ENCODE results near the gene ASPSCR1.

Gene ASPSCR1

GRCh38 chr17:82055023-82055964 lies 77.9 kb downstream of the ASPSCR1 start:
- no peak for DNase-seq

- DNase-seq = no peak
These were observed 78.7 kb downstream of the ASPSCR1 start for GRCh38 chr17:82055965-82056728.

DNA sequence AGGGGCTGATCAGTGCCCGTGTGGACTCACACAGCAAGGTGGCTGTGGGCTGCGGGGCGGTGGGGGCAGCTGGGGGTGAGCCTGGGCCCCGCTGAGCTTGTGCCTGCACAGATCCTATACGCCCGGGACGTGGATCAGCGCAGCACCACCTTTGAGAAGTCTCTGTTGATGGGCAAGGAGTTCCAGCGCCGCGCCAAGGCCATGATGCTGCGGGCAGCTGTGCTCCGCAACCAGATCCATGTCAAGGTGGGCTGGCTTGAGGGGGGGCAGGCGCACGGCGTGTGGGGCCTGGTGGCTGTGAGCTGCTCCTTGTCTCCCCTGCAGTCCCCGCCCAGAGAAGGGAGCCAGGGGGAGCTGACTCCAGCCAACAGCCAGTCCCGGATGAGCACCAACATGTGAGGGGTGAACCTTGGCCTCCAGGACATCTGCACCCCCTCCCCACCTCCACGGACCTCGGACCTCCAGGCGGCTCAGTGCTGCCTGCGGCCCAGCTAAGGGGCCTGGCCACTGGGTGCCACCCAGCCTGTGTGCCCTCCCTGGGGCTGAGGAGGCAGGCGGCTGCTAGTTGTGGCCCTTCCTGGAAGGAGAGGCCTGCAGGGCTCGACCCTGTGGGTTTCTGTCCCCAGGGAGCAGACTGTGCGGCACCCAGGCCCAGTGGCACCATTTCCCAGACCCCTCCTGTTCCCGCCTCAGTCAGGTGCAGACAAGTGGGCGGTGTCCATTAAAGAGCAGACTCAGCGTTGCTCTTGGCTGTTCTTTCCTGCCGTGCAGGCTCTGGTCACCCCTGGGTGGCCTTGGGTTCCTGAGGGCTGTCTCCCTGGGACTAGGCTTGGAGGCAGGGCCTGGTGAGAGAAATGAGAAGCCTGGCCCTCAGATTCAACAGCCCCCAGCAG lies 79.5 kb downstream of the ASPSCR1 start:
- DNase-seq = no peak

DNA sequence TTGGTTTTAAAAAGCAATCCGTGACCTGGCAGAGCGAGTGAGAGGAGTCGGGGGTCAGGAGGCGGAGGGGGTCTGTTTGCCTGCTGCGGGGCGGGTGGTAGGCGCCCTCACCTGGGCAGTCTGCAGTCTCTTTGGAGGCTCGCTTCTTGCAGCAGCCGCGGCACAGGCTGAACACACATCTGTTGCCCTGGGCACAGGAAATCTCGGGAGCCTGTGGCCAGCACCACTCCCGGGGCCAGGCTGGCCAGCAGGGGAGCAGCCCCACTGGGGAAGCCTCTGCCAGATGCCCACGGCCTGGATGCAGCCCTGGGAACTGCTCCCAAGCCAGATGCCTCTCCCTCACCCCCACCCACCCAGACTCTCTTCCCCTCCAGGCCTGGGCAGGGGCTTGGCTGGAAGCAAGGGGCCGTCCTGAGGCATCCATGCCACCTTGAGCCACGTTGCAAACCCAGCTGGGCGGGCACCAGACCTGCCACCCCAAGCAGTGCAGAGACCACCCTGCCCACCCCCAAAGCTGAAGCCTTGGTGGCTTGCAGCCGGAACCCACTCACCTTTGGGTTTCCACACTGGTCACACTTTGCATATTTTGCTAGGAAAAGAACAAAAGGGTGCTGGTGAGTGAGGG lies 80.9 kb downstream of the ASPSCR1 start:
- no peak for DNase-seq

GRCh38 chr17:82058855-82059249 lies 81.4 kb downstream of the ASPSCR1 start:
- no peak for DNase-seq

DNA sequence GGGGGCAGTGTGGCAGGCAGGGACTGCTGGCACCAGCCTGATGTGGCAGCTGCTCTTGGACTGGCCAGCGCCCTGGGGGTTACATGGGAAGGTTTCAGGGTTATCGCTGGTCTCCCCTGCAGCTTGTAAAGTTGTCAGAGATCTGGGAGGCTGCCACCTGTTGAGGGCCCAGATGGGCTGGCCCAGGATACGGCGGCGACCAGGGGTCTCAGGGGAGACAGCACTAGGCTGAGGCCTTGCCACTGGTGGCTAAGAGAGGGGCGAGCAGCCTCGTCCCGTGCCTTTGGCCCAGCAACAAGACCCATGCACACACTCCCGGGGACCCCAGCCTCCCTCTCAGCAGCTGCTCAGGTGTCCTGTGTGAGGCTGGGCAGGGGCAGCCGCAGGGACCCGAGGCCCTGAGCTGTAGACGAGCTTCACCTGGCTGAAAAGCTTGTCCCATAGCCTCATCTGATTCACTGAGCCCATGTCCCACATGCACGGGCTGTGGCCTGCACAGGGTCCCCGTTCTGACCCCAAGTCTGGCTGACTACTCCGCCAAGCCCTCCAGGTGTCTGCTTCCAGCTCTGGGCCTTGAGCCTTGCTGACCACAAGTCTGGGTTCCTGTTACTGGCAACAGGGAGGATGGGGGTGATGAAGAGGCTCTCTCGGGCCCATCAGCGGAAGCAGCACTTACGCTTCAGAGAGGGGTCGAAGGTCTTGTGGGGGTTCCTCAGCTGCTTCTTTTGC lies 82.0 kb downstream of the ASPSCR1 start:
- DNase-seq = no peak

- no peak for DNase-seq
These were observed 82.6 kb downstream of the ASPSCR1 start for GRCh38 chr17:82060001-82060380.

GRCh38 chr17:82060614-82061013 lies 83.2 kb downstream of the ASPSCR1 start:
- DNase-seq = no peak

DNA sequence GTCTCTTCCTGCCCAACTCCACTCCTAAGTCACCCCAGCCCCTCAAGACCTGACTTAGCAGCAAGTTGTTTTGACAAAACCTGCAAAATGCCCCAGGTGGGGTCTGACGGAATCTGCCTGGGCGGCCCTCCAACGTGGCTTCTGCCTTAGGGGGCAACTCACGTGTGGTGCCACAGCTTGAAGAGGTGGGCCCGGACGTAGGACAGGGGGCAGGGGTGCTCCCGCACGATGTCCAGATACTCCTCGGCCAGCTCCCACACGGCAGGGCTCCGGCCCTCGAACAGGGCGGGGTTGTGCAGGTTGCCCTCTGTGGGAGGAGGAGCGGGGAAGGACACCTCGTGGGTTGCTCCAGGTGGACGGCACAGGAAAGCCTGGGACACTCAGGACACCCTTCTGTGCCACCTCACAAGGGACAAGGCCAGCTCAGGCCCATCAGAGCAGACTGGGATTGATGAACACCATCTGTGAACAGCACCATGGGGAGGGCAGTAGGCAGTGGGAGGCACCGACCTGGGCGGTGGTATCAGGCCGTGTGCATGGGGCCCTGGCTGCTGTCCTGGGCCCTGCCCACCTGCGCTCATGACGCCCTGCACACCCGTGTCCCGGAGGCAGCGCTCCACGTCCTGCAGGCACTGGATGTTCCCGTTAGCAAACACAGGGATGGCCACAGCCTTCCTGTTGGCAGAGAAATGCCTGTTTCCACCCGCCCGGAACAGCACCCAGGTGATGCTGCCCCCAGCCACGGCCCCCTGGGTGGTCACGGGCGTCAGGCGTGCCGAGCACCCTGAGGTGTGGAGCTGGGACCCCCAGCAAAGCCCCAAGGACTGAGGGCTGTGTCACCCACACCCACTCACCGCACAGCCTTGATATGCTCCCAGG lies 83.9 kb downstream of the ASPSCR1 start:
- DNase-seq = no peak

DNA sequence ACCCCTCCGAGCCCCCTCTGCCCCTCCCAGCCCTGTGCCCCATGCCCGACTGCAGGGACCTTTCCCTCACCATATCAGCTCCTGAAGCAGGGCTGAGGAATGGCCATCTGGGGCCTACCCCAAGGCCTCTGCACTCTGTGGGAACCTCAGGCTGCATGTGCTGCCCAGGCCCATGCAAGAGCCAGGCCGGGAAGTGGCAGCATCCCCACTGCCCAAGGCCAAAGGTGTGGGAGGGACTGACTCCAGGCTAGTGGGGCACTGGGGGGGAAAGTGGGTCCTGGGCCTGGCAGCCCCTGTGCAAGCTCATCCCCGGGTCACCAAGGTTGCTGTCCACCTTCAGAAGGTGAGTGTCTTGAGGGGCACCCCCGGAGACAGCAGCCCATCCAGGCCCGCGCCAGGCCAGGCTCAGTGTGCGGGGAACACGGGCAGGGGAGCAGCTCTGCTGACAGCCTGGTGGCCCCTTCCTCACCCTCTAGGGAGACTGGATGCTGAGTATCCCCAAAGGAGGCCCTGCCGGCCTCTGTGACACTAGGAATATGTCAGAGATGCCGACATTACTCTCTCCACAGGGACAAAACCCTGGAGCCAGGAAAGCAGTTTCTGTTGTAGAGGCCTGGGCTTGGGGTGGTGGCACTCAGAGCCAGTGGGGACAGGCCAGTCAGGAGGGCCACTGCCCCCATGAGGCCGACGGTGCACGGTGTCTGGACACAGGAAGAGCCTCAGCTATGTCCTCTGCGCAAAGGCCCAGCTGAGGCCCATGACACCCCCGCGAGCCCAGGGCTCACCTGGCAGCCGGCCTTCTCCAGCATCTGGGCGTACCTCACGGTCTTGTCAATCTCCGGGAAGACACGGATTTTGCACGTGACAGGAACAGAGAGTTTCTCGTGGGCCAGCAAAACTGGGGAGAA lies 84.9 kb downstream of the ASPSCR1 start:
- DNase-seq = no peak

DNA sequence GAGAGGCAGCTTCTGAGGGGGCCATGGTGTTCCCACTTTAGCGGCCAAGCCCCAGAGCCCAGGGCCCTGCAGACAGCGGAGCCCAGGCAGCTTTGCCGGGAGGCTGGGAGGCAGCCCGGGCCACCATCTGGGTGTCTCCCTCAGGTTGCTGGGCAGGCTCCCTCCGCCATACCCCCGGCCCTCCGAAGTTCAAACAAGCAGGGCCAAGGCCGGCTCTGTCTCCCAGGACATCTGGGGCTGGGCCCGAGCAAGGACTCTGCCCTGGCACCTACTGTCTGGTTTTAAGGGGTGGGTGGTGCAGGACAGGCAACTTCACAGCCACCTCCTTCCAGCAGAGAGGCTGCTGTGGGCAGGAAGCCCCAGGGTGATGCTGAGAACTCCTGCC lies 85.5 kb downstream of the ASPSCR1 start:
- DNase-seq = no peak

GRCh38 chr17:82063424-82064415 lies 86.3 kb downstream of the ASPSCR1 start:
- DNase-seq = no peak

GRCh38 chr17:82064433-82065192 lies 87.2 kb downstream of the ASPSCR1 start:
- no peak for DNase-seq

DNA sequence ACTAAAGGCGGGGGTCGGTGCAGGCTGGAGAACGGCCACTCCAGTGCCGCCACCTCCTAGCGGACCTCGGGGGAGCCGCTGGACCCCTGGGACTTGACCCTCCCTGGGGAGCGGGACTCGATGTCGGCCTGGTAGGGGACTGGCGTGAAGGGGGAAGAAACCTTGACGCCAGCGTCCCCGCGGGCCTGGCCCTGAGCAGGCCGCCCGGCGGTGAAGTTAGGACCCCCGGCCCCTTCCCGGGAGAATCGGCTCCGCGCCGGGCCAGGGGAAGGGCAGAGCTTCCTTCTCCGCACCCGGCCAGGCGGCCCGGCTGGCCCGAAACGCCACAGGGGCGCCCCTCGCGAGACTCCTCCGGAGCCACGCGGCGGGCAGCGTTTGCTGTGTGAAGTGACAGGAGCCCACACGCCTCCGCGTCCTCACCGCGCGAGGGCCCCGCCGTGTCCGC lies 87.8 kb downstream of the ASPSCR1 start:
- DNase-seq = peak; percentile 49

GRCh38 chr17:82065638-82066303 lies 88.3 kb downstream of the ASPSCR1 start, which contains the start of gene DUS1L:
Gene DUS1L, minus strand, starts transcription at chr17:82065804. Its CDS starts 745 bp downstream, at chr17:82065059.
- peak; percentile 82 for DNase-seq
